ENCODE measurements around the gene DIDO1.

DIDO1 gene

GRCh38 chr20:62949962-62950361 lies 23.7 kb upstream of the DIDO1 start:
- DNase-seq = no peak

GRCh38 chr20:62949153-62949821 lies 23.0 kb upstream of the DIDO1 start:
- DNase-seq = no peak

GRCh38 chr20:62947532-62948300 lies 21.4 kb upstream of the DIDO1 start:
- no peak for DNase-seq

- no peak for DNase-seq
Observed at GRCh38 chr20:62946918-62947317, 20.6 kb upstream of the DIDO1 start.

- DNase-seq = no peak
Observed at GRCh38 chr20:62945771-62946339, 19.6 kb upstream of the DIDO1 start.

GRCh38 chr20:62944746-62945145 lies 18.4 kb upstream of the DIDO1 start:
- no peak for DNase-seq

GRCh38 chr20:62944184-62944583 lies 17.9 kb upstream of the DIDO1 start:
- DNase-seq = no peak

- no peak for DNase-seq
Observed at GRCh38 chr20:62943396-62943795, 17.1 kb upstream of the DIDO1 start.

GRCh38 chr20:62942456-62942855 lies 16.2 kb upstream of the DIDO1 start:
- DNase-seq = no peak

- DNase-seq = no peak
Observed at GRCh38 chr20:62941792-62942191, 15.5 kb upstream of the DIDO1 start.

GRCh38 chr20:62940875-62941274 lies 14.6 kb upstream of the DIDO1 start:
- DNase-seq = no peak

- no peak for DNase-seq
Observed at GRCh38 chr20:62938105-62938888, 12.0 kb upstream of the DIDO1 start, which contains the start of gene GID8. TSS of gene GID8 (plus strand) at chr20:62938147. CDS start at chr20:62941503, 3,356 bp downstream.

- DNase-seq = peak; percentile 90
Observed at GRCh38 chr20:62937268-62938104, 11.2 kb upstream of the DIDO1 start.

- no peak for DNase-seq
Observed at GRCh38 chr20:62935968-62936585, 9.8 kb upstream of the DIDO1 start.

GRCh38 chr20:62935204-62935967 lies 9.1 kb upstream of the DIDO1 start:
- DNase-seq = no peak

GRCh38 chr20:62933966-62934365 lies 7.7 kb upstream of the DIDO1 start:
- DNase-seq = no peak

GRCh38 chr20:62931464-62931863 lies 5.2 kb upstream of the DIDO1 start:
- DNase-seq = no peak

GRCh38 chr20:62929051-62929538 lies 2.8 kb upstream of the DIDO1 start:
- DNase-seq = no peak

- no peak for DNase-seq
Observed at GRCh38 chr20:62928246-62928939, 2.1 kb upstream of the DIDO1 start.

- no peak for DNase-seq
Observed at GRCh38 chr20:62927128-62927705, 912 bp upstream of the DIDO1 start.

All from NCI-H1092 (cell line).